ENCODE measurements around the gene SLC25A23. TPM values are rescaled to one million over a fixed set of nuclear protein-coding genes. Genes with fewer than 3 reads are reported as not detected.
A peak's percentile ranks its signal among the peaks of the same experiment; 100 is the strongest.

SLC25A23 gene
- total RNA-seq, 1 donor from 2014 or later: 15.7 TPM

GRCh38 chr19:6424939-6425731 is 34.5 kb downstream of the SLC25A23 start:
- peak; percentile 100 for DNase-seq (ENCODE audit: low read depth in 2 of 2)

GRCh38 chr19:6424195-6424938 is 35.2 kb downstream of the SLC25A23 start, which contains the start of gene KHSRP:
KHSRP (minus strand) TSS chr19:6424811; CDS start chr19:6424701, 110 bp downstream.
- peak; percentile 15 to 29 for DNase-seq (ENCODE audit: low read depth in 2 of 2)

- DNase-seq (ENCODE audit: low read depth in 2 of 2): peak; percentile 45 to 60
Measured at GRCh38 chr19:6423499-6424194, 35.9 kb downstream of the SLC25A23 start.

GRCh38 chr19:6421075-6422014 is 38.2 kb downstream of the SLC25A23 start:
- DNase-seq (ENCODE audit: low read depth in 2 of 2): no peak

- no peak for DNase-seq (ENCODE audit: low read depth in 2 of 2)
Measured at GRCh38 chr19:6418562-6418932, 41.0 kb downstream of the SLC25A23 start.

GRCh38 chr19:6417713-6418561 is 41.7 kb downstream of the SLC25A23 start:
- peak; percentile 41 to 52 for DNase-seq (ENCODE audit: low read depth in 2 of 2)

- DNase-seq (ENCODE audit: low read depth in 2 of 2): no peak
Measured at GRCh38 chr19:6416658-6417405, 42.8 kb downstream of the SLC25A23 start.

GRCh38 chr19:6415591-6416190 is 43.9 kb downstream of the SLC25A23 start:
- no peak for DNase-seq (ENCODE audit: low read depth in 2 of 2)

GRCh38 chr19:6414793-6415590 is 44.6 kb downstream of the SLC25A23 start:
- no peak for DNase-seq (ENCODE audit: low read depth in 2 of 2)

- DNase-seq (ENCODE audit: low read depth in 2 of 2): no peak
Measured at GRCh38 chr19:6413721-6414643, 45.6 kb downstream of the SLC25A23 start.

GRCh38 chr19:6413291-6413690 is 46.3 kb downstream of the SLC25A23 start:
- no peak for DNase-seq (ENCODE audit: low read depth in 2 of 2)

GRCh38 chr19:6412447-6413091 is 47.0 kb downstream of the SLC25A23 start:
- DNase-seq (ENCODE audit: low read depth in 2 of 2): peak; percentile 23 to 41

GRCh38 chr19:6412061-6412446 is 47.5 kb downstream of the SLC25A23 start:
- DNase-seq (ENCODE audit: low read depth in 2 of 2): no peak

GRCh38 chr19:6409346-6409745 is 50.2 kb downstream of the SLC25A23 start:
- DNase-seq (ENCODE audit: low read depth in 2 of 2): no peak

GRCh38 chr19:6406401-6406800 is 53.2 kb downstream of the SLC25A23 start:
- DNase-seq (ENCODE audit: low read depth in 2 of 2): no peak

GRCh38 chr19:6402837-6403608 is 56.6 kb downstream of the SLC25A23 start:
- peak; percentile 82 to 94 for DNase-seq (ENCODE audit: low read depth in 2 of 2)
